ENCODE measurements around the gene SETD3. TPM values are rescaled to one million over a fixed set of nuclear protein-coding genes. Genes with fewer than 3 reads are reported as not detected.

Gene SETD3
- total and polyA plus RNA-seq, 2 of the 8 experiments (the other 6 are each of a cell fraction or from before 2014, with no cell fraction given) = 24.0 to 64.0 TPM

GRCh38 chr14:99524091-99524661 is 43.5 kb upstream of the SETD3 start (continued):
- no peak for TF ChIP-seq CTCF (IDR thresholded peaks at IDR 0.05; ENCODE audit: control extremely low read depth in 1 of 3, insufficient read depth in 1 of 3, low read depth in 1 of 3, low read length in 3 of 3)
- TF ChIP-seq SAP30 (IDR thresholded peaks at IDR 0.05; ENCODE audit: insufficient read depth, insufficient replicate concordance, low read length) = no peak
- no peak for TF ChIP-seq FOSL1 (IDR thresholded peaks at IDR 0.05; ENCODE audit: insufficient read depth, low read depth, low read length)
- TF ChIP-seq MAX (IDR thresholded peaks at IDR 0.05) = peak; percentile 90
- TF ChIP-seq CHD7 (IDR thresholded peaks at IDR 0.05; ENCODE audit: insufficient replicate concordance, low read length) = no peak
- TF ChIP-seq RBBP5 (IDR thresholded peaks at IDR 0.05; ENCODE audit: borderline replicate concordance, low read depth, low read length) = no peak

All from H1 (cell line).